ENCODE data around the gene SMIM23.

DNA sequence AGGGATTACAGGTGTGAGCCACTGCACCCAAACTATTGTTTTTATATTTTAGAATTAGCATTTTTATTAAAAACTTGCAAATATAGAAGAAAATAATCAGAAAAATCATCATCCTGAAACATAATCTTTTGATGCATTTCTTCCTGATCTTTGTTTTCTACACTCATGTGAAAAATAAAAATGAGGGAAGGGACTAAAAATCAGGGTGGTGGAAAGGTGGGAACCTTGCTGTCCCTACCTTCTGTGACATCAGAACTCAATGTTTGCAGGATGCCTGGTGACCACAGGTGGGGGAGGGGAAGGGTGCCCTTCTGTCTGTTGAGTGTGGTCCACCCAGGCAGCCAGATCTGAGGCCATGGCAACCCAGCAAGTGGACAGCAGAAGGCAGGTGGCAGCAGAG is at the start of gene SMIM23:
- TF ChIP-seq EZH2 (IDR thresholded peaks at IDR 0.05; ENCODE audit: low read length, missing control alignments), result no peak
- TF ChIP-seq, protein P1, sequence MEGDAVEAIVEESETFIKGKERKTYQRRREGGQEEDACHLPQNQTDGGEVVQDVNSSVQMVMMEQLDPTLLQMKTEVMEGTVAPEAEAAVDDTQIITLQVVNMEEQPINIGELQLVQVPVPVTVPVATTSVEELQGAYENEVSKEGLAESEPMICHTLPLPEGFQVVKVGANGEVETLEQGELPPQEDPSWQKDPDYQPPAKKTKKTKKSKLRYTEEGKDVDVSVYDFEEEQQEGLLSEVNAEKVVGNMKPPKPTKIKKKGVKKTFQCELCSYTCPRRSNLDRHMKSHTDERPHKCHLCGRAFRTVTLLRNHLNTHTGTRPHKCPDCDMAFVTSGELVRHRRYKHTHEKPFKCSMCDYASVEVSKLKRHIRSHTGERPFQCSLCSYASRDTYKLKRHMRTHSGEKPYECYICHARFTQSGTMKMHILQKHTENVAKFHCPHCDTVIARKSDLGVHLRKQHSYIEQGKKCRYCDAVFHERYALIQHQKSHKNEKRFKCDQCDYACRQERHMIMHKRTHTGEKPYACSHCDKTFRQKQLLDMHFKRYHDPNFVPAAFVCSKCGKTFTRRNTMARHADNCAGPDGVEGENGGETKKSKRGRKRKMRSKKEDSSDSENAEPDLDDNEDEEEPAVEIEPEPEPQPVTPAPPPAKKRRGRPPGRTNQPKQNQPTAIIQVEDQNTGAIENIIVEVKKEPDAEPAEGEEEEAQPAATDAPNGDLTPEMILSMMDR (conservative IDR thresholded peaks at IDR 0.05 in 1 of 2, IDR thresholded peaks at IDR 0.05 in 1 of 2; ENCODE audit: low read depth in 1 of 2, low read length in 2 of 2), result no peak

Measured in fibroblast of lung (primary cell).